Left cardiac atrium (tissue), 4 donors: ENCODE data around the gene SEC14L5. TPM values are rescaled to one million over a fixed set of nuclear protein-coding genes. Genes with fewer than 3 reads are reported as not detected.
"Not testable (repeated sequence)": the region's sequence is repeated elsewhere in the genome, so short reads cannot be mapped to it uniquely, and the experiment has no call there.

ENCODE experiments used
- ATAC-seq, 2 donors: fragments of 200-7000 bp; cut with Tn5 transposase; one replicate each; pipeline ENCODE4 v1.9.1; 2020; ENCODE audit warnings: mild to moderate bottlenecking in 2 of 2, moderate library complexity in 2 of 2
- DNase-seq: peaks from one replicate; pipeline ENCODE4 v3.0.0-alpha.2; 2020
- intact Hi-C, 2 donors: fragments of 100-400 bp; cut with DNase I; formaldehyde crosslinking; loops; one replicate each; pipeline versions ENCODE4 v1.14.1 to v1.15.1; 2022 to 2023
- total RNA-seq, 2 donors: library from RNA; stranded (reverse); fragmentation: NEBNext Ultra II Directional; extraction: Animal tissue kit (Norgen Biotek cat#: 25700); gene quantifications; one replicate each; pipeline ENCODE4 v1.2.1, GENCODE V29; 2021
- donor health status: DM: no; HTN: yes; CAD: no.
- donor health status: DM: no; HTN: yes; CAD: no; lungs with severe emphysema.
- donor health status: DM: yes; HTN: yes; CAD: no.
- donor health status: Dilated cardiomyopathy.

SEC14L5 gene
- total RNA-seq, 2 donors from 2014 or later: 0.58 to 2.3 TPM

DNA sequence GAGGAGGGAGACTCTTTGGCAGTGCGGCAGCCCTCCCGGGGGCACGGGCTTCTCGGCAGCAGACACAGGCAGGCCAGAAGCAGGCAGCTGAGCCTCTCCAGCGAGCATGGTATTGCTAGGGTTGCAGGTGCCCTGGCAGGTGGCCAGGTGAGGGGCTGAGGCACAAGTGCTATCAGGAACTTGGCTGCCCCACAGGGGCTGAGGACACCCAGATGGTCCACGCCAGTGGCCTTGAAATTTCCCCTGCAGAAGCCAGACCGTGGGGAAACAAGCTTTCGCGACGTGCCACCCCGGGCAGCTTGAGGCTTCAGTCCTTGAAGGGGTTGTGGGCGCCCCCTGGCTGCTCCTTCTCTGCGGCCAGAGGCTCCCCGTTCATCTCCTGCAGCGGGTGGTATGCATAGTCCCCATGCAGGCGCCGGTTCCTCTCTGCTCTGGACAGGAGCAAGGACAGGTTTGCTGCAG is 67.1 kb downstream of the SEC14L5 start:
- peak; percentile 45 to 47 for ATAC-seq
- intact Hi-C loops: loop anchor here in 1 of 2 donors (10.0 kb wide), 1 partner anchor 60 kb away; no protein-coding TSS in a partner anchor
- DNase-seq: peak; percentile 36

DNA sequence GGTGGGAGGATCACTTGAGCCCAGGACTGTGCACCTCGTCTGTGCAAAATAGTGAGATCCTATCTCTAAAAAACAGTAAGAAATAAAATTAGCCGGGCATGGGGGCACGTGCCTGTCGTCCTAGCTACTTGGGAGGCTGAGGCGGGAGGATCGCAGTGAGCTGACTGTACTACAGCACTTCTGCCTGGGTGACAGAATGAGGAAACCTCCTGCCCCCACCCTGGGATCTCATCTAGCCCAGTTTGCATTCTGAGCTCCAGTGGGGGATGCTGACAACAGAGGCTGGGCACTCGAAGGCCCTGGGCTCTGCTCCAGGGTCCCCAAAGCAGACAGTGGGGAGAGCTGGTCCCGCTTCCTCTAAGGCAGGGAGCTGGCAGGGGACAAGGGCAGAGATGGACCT is 68.5 kb downstream of the SEC14L5 start:
- DNase-seq (no peak), ATAC-seq (no peak)
- intact Hi-C loops: loop anchor here in 1 of 2 donors (10.0 kb wide), 1 partner anchor 62 kb away; no protein-coding TSS in a partner anchor

DNA sequence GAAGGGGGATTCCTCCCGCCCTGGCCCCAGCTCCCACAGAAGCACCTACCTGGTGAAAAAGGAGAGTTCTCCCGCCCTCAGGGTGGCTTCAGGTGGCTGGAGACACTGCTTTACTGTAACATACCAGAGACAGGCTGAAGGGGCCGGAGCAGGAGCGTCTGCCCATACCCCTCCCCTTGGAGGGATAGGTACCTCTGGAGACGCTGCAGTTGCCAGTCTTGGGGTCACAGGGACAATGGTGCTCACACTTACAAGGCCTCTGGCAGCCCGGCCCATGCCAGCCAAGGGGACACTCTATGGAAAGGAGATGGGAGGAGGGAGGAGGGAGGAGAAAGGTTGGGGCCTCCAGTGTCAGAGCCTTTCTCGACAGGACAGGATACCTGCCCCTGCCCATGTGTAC is 69.0 kb downstream of the SEC14L5 start:
- intact Hi-C loops: loop anchor here in 1 of 2 donors (10.0 kb wide), 1 partner anchor 62 kb away; no protein-coding TSS in a partner anchor
- ATAC-seq (no peak), DNase-seq (no peak)

DNA sequence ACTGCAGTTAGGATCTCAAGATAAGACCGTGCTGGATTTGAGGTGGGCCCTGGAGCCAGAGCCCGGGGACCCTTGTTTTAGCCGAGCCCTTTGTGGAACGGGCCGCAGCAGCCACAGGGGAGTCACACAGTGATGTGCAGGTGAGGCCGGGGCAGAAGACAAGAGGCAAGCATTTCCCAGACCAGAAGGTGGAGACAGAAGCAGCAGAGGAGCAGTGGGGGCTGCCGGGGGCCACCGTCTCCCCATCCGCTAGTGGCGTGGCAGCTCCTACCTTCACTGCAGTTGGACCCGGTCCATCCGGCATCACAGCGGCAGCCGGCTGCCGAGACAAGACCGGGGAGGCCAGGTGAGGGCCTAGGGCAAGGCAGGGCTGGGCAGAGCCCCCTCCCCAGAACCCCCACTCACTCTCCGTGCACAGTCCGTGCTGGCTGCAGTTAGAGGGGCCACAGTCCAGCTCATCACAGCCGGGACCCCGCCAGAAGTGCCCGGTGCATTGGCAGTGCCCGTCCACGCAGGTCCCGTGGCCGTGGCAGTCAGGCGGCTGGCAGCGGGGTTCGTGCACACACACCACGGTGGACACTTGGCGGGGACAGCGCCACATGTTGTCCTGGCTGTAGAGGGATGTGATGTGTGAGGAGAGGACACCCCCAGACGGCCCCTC is 69.6 kb downstream of the SEC14L5 start:
- no peak for ATAC-seq

DNA sequence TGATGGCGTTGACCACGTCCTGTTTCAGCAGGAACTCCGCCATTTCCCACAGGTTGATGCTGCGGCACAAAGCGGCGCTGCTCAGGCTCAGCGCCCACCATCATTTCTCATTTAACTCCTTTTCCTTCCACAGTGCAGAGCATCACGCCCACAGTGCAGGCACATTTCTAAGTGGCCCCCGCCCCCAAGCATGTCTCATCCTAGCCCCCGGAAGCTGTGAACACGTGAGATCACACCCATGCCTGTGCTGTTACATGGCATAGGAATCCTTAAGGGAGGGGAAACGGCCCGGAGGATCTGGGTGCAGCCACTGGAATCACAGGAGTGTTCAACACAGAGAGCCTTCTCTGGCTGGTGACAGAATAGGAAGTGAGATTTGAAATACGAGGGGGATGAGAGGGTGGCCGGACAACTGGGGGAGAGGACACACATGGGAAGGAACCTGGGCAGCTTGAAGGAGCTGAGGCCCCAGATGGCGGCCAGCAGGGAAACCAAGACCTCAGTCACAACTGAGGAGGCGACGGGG is 70.9 kb downstream of the SEC14L5 start:
- ATAC-seq: no peak
- no peak for DNase-seq
- intact Hi-C loops: loop anchor here in 1 of 2 donors (10.0 kb wide), 1 partner anchor 64 kb away; no protein-coding TSS in a partner anchor

More for the DNA sequence above, 69.6 kb downstream of the SEC14L5 start:
- DNase-seq: no peak
- intact Hi-C loops: loop anchor here in 1 of 2 donors (10.0 kb wide), 1 partner anchor 63 kb away; no protein-coding TSS in a partner anchor

DNA sequence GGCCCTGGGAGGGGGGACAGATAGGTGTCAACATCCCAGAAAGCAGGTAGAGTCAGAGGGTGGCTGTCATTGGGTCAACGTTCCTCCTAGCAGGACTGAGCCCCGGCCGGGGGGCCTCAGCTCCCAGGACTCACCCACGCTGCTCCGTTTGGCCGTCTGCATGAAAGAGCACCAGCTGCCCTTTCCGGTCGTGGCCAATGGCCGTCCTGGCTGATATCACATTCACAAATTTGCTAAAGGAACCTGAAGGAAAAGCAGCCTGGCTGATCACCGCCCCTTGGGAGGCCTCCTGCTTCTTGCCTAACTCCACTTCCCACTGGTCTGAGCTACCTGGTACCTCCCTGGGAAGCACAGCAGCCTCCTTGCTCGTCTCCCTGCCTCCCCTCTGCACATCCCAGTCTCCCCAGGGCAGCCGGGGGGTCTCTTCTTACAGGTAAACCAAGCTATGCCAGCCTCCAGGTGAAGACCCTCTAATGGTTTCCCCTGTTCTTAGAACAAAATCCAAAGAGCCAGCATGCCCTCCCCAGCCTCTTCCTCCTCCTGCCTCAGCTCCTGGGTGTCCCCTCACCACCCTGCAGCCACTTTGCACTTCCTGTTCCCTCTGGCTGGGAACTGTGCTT is 72.2 kb downstream of the SEC14L5 start:
- intact Hi-C loops: no loop called here
- DNase-seq: no peak
- ATAC-seq: no peak

DNA sequence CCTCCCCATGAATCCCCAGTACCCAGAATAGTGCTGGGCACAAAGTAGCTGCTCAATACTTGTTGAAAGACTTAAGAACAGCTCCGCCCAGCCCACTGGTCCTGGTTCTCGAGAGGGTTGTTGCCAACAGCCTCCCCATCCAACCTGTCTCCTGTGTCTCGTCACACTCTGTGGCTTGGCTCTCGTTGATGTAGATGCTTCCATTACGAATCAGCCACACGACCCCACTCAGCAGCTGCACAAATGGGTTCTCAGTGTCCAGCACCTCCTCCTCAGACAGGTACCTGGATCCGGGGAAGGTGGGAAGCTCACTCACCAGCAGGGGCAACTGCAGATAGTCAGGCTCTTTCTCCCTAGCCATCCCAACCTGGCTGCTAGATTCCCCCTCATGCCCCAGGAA is 73.5 kb downstream of the SEC14L5 start:
- no peak for ATAC-seq
- intact Hi-C loops: no loop called here
- DNase-seq: no peak

DNA sequence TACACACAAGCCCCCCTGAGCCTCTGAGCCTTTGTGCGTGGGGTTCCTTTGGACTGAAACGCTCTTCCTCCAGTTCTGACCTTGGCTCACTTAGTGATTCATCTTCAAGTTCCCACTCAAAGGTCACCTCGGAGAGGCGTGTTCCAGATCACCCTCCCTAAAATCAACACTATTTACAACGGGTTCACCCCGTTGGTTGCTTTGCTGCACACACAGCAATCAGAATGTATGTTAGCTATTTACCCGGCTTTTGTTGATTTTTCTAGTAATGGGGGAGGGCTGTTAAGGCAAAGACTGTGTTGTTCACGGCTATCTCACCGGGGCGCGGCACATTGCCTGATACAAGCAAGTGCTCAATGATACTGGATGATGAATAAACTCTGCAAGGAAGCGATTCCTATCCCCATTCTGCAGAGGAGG is 74.6 kb downstream of the SEC14L5 start:
- ATAC-seq: no peak
- DNase-seq: no peak
- intact Hi-C loops: no loop called here

DNA sequence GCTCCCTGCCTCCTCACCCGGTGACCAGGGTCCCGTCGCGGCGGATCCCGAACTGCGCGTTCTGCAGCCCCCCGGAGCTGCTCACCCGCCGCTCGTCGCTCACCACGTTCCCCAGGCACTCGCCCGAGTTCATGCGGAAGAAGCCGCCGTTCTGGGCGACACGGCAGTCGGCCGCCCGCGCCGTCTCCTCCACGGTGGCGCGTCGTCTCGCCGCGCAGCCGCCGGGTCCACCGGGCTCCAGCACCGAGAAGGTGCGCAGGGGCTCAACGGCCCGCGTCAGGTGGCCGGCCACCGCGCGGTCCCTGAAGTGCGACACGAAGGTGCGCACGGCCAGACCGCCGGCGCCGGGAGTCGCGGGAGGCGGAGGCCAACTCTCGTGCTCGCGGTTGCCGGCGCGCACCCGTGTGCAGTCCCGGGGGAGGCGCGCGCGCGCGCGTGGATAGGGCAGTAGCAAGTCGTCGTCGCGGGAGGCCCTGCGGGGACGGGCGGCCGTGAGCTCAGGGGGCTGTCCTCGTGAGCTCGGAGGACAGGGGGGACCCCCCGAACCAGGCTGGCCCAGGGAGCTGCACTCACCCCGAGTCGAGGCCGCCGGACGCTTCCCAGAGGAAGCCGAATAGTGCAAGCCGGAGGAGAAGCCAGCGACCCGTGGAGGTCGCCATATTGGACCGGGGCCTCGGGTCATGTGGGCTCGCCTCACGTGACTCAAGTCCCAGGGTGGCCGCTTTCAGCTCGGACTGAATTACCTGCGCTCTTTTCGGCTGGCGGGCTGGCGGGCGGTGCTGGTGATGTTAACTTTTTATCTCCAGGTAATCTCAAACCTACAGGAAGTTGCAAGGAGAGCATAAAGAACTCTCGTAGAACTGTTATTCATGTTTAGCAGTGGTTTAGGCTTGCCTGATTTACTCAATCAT is 75.4 kb downstream of the SEC14L5 start, which contains the start of gene NAGPA:
TSS of gene NAGPA (minus strand) at position 680 of the 911 bp plus-strand sequence. CDS start at position 659, 21 bp downstream.
- ATAC-seq (peak; percentile 96), DNase-seq (peak; percentile 93)
- intact Hi-C loops: no loop called here

DNA sequence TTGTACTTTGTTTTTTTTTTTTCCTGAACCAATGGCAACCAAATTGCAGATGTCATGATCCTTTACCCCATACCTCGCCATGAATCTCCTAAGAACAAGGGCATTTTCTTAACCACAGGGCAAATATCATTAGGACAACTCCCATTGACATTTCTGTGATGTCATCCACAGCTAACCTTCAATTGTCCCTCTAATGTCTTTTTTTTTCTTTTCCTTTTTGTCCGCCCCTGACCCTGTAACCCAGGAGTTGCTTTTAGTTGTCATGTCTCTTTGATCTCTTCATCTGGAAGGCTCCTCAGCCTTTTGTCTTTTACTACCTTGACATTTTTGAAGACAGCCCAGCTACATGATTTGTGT is 76.0 kb downstream of the SEC14L5 start:
- intact Hi-C loops: no loop called here
- DNase-seq (no peak), ATAC-seq (no peak)

DNA sequence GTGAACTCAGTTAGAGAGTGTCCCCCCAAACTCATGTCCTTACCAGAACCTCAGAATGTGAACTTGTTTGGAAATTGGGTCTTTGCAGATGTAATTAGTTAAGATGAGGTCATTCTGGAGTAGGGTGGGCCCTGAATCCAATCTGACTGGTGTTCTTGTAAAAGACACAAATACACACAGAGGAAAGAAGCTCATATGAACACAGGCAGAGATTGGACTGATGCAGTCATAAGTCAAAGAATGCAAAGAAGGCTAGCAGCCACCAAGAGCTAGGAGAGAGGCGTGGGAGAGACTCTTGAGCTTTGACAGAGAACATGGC is 77.7 kb downstream of the SEC14L5 start:
- ATAC-seq: no peak
- DNase-seq: no peak

DNA sequence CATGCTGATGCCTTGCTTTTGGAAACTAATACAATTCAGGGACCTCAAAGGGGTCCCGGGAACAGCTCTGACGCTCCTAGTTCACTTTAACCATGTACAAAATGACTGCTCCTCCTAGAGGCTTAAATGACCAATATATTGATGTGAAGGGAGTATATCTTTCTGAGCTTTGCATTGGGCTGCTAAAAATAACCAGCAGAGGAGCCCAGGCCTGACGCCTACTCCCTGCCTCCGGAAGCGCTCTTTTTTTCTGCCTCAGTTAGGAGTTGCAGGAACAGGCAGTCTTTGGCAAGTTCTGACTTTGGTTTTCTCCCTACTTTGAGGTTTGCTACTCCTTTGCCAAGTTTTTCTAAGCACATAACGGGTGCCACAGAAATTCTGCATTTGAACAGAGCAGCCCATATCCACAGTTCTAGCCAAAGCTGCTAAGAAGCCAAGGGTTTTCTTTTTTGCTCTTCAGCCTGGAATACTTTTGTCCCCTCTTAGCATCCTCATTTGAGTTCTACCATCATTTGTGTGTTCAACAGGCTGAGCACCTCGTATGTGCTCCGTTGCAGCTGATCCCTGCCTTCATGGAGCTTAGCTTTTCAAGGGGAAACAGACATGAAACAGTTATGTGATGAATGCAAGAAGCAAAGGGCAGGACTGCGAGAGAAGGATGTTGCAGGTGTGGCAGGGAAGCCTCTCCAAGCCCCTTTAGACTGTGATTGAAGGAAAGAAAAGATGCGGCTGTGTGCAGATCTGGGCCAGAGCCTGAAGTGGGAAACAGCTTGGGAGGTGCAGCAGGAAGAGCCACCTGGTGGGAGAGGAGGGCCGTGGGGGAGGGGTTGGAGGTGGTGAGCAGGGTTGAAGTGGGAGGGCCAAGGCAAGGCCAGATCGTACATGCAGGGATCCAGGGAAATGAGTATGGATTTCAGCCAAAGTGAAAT is 78.4 kb downstream of the SEC14L5 start:
- no peak for DNase-seq
- no peak for ATAC-seq
- intact Hi-C loops: no loop called here

More for the DNA sequence above, 77.7 kb downstream of the SEC14L5 start:
- intact Hi-C loops: no loop called here

DNA sequence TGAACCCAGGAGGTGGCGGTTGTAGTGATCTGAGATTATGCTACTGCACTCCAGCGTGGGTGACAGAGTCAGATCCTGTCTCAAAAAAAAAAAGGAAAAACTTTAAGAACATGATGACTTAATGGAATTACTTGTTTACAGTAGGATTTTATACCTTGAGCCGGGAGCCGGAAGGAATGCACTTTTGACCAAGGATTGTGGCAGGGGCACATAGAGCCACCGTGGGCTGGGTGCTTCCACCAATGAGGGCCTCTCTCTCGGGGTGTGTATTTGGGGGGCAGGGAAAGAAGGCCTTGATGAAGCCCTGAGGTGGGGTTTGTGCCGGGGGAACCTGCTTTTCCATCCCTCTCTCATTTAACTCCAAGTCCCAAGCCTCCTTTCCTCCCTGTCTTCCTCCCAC is 82.3 kb downstream of the SEC14L5 start:
- intact Hi-C loops: no loop called here

DNA sequence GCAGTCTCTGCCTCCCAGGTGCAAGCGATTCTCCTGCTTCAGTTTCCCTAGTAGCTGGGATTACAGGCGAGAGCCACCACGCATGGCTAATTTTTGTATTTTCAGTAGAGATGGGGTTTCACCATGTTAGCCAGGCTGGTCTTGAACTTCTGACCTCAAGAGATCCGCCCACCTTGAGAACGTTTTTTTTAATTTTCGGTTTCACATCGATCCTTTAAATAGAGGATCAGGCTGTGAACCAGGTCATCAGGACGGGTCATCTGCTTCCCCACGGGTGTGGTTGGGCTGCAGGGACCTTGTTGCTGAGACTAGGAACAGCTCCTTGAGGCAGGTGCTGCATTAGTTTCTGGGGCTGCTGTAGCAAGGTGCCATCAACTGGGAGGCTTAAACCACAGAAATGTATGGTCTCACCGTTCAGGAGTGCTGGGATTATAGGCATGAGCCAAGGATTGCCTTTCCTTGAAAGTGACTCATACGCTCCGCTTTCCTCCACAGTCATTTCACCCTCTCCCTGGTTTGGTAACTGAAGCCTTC is 83.5 kb downstream of the SEC14L5 start:
- ATAC-seq (no peak), DNase-seq (no peak)

More for the DNA sequence above, 82.3 kb downstream of the SEC14L5 start:
- no peak for DNase-seq
- ATAC-seq: no peak

DNA sequence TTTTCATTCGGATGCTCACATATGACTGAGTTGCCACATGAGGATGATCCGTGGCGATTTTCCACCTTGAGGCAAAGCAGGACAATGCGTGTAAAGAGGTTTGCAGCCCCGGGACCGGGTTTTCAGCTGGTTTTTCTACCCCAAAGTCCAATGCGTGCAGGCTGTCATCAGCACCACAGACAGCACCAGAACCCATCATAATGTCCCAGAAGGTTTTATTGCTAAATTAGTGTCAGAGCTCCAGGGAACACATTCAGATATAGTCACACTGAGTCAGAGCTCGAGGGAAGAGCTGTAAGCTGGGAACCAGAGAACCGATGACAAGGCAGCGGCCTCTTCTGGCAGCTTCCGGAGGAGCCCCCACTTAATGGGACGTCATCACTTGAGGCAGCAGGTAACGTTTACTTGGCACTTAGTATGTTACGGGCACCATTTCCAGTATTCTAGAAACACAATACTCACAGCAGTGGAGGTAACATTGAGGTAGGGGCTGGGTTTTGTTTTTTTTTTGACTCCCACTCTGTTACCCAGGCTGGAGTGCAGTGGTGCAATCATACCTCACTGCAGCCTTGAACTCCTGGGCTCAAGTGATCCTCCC is 84.5 kb downstream of the SEC14L5 start:
- DNase-seq (no peak), ATAC-seq (no peak)
- intact Hi-C loops: no loop called here

More for the DNA sequence above, 83.5 kb downstream of the SEC14L5 start:
- intact Hi-C loops: no loop called here

DNA sequence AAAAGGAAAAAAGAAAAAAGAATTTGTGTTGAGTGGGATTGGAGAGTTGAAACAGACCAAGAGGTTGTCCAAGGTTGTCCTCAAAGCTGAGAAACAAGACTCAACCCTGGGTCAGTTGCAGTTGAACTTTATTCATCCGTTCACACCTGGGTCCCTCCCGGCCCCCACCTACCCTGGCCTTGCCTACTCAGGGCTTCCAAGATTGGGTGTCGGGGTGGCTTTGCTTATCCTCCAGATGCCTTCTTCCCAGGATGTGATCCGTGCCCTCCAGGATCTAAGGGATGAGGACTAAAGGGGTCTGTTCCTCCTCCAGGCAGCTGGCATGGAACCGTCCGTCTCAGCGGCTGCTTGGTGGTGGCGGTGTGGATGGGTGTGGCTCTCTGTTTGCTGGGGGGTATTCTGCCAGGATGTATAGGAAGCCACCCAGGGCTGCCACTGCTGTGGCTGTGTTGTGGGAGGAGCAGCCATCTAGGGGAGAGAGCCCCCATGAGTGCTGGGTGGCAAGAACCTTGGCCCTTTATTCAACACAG is 85.9 kb downstream of the SEC14L5 start:
- ATAC-seq: no peak
- no peak for DNase-seq
- intact Hi-C loops: no loop called here

DNA sequence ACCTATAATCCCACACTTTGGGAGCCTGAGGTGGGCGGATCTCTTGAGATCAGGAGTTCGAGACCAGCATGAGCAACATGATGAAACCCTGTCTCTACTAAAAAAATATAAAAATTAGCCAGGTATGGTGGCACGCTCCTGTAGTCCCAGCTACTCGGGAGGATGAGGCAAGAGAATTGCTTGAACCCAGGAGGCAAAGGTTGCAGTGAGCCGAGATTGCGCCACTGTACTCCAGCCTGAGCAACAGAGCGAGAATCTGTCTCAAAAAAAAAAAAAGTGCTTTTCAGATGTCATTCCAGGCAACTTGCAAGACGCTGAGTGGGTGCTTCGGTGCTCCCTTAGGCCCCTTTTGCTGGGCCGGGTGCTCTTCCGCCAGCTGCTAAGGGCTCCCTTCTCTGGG is 86.5 kb downstream of the SEC14L5 start:
- DNase-seq, ATAC-seq, intact Hi-C loops: not testable (repeated sequence)
